GM23338 (cell line): Measurements from ENCODE around the gene ETV6. TPM values are rescaled to one million over a fixed set of nuclear protein-coding genes. Genes with fewer than 3 reads are reported as not detected.

Experiments used
- ATAC-seq: fragments of 200-7000 bp; cut with Tn5 transposase; 3 replicates; pipeline ENCODE4 v1.9.1; 2020
- DNase-seq: peaks from one replicate; pipeline ENCODE4 v3.0.0-alpha.2; 2015; ENCODE audit warnings: low spot score
- H2AFZ ChIP-seq: fragments of 200-600 bp; sonication (generic); 2 replicates; pipeline ENCODE4 v1.8.0; 2016; ENCODE audit warnings: antibody characterized with exemption, mild to moderate bottlenecking, moderate library complexity
- H3F3A ChIP-seq: fragments of 200-600 bp; sonication (generic); replicated peaks from 2 replicates; pipeline ENCODE4 v1.8.0; 2017; ENCODE audit warnings: antibody characterized with exemption, mixed run types, low read depth
- H3K27ac ChIP-seq: fragments of 200-600 bp; sonication (generic); 2 replicates; pipeline ENCODE4 v1.6.1; 2016; ENCODE audit warnings: low read depth
- H3K27me3 ChIP-seq: fragments of 200-600 bp; sonication (generic); 2 replicates; pipeline ENCODE4 v1.8.0; 2016; ENCODE audit warnings: mild to moderate bottlenecking, mixed run types, moderate library complexity; ENCODE audit not compliant: insufficient read depth
- H3K36me3 ChIP-seq: fragments of 200-600 bp; sonication (generic); 2 replicates; pipeline ENCODE4 v1.8.0; 2016; ENCODE audit warnings: mild to moderate bottlenecking; ENCODE audit not compliant: insufficient read depth
- H3K4me1 ChIP-seq: fragments of 200-600 bp; sonication (generic); 2 replicates; pipeline ENCODE4 v1.8.0; 2016; ENCODE audit warnings: mild to moderate bottlenecking, moderate library complexity; ENCODE audit not compliant: insufficient read depth
- H3K4me2 ChIP-seq: fragments of 200-600 bp; sonication (generic); 2 replicates; pipeline ENCODE4 v1.7.1; 2017; ENCODE audit warnings: mixed run types
- H3K4me3 ChIP-seq: fragments of 200-600 bp; sonication (generic); 2 replicates; pipeline ENCODE4 v1.6.1; 2016; ENCODE audit warnings: mixed run types
- H3K79me2 ChIP-seq: fragments of 200-600 bp; sonication (generic); replicated peaks from 2 replicates; pipeline ENCODE4 v1.8.0; 2017; ENCODE audit warnings: mild to moderate bottlenecking; ENCODE audit not compliant: insufficient read depth
- H3K9me2 ChIP-seq: fragments of 200-600 bp; sonication (generic); 2 replicates; pipeline ENCODE4 v1.8.0; 2017; ENCODE audit not compliant: insufficient read depth
- H4K20me1 ChIP-seq: fragments of 200-600 bp; sonication (generic); replicated peaks from 2 replicates; pipeline ENCODE4 v1.8.0; 2017; ENCODE audit warnings: mild to moderate bottlenecking; ENCODE audit not compliant: insufficient read depth
- H3K27ac Mint-ChIP-seq: 2 replicates; pipeline ENCODE4 v1.8.0; 2020; ENCODE audit warnings: inconsistent platforms, mild to moderate bottlenecking, moderate library complexity, mixed read lengths
- H3K27me3 Mint-ChIP-seq: 3 replicates; pipeline ENCODE4 v1.8.0; 2022; ENCODE audit warnings: low read depth, mild to moderate bottlenecking, moderate library complexity, mixed read lengths, inconsistent platforms; ENCODE audit not compliant: insufficient read depth, poor library complexity
- H3K36me3 Mint-ChIP-seq: 3 replicates; pipeline ENCODE4 v1.8.0; 2021; ENCODE audit warnings: low read depth, mild to moderate bottlenecking, inconsistent platforms, moderate library complexity, mixed read lengths
- H3K4me1 Mint-ChIP-seq: 3 replicates; pipeline ENCODE4 v1.8.0; 2020; ENCODE audit warnings: mild to moderate bottlenecking, inconsistent platforms, mixed read lengths
- H3K4me3 Mint-ChIP-seq: 3 replicates; pipeline ENCODE4 v1.8.0; 2021; ENCODE audit warnings: moderate library complexity, mild to moderate bottlenecking, inconsistent platforms, mixed read lengths
- H3K9me3 Mint-ChIP-seq: 3 replicates; pipeline ENCODE4 v1.8.0; 2020; ENCODE audit warnings: moderate library complexity, mild to moderate bottlenecking, inconsistent platforms, mixed read lengths
- CREB1 ChIP-seq: fragments of 250-450 bp; sonication (Bioruptor Pico); IDR thresholded peaks from 2 replicates; pipeline ENCODE4 v1.5.0; 2020; ENCODE audit warnings: low read depth, mild to moderate bottlenecking, moderate library complexity
- CTCF ChIP-seq, 2 experiments: fragments of 200-600 bp in 1 of 2; sonication (generic) in 1 of 2; conservative IDR thresholded peaks; 2 replicates each; pipeline versions ENCODE4 v1.5.1 to v1.6.1; 2016 to 2017; ENCODE audit warnings: antibody characterized with exemption in 2 of 2, low read depth in 2 of 2, mild to moderate bottlenecking in 2 of 2, moderate library complexity in 1 of 2
- ETS1 ChIP-seq: IDR thresholded peaks from 2 replicates; pipeline ENCODE4 v1.6.1; 2016; ENCODE audit warnings: antibody characterized with exemption
- EZH2 ChIP-seq: fragments of 200-600 bp; sonication (generic); IDR thresholded peaks from one replicate; pipeline ENCODE4 v1.8.0; 2017; ENCODE audit warnings: antibody characterized with exemption, mild to moderate bottlenecking, low read depth; ENCODE audit not compliant: unreplicated experiment
- EZH2phosphoT487 ChIP-seq: fragments of 200-600 bp; sonication (generic); IDR thresholded peaks from one replicate; pipeline ENCODE4 v1.8.1; 2018; ENCODE audit warnings: antibody characterized with exemption; ENCODE audit not compliant: unreplicated experiment
- JUNB ChIP-seq: IDR thresholded peaks from one replicate; pipeline ENCODE4 v1.6.1; 2016; ENCODE audit warnings: antibody characterized with exemption; ENCODE audit not compliant: unreplicated experiment
- POLR2AphosphoS5 ChIP-seq: IDR thresholded peaks from 2 replicates; pipeline ENCODE4 v1.6.1; 2016; ENCODE audit warnings: antibody characterized with exemption, low read depth
- REST ChIP-seq: IDR thresholded peaks from one replicate; pipeline ENCODE4 v1.6.1; 2018; ENCODE audit warnings: antibody characterized with exemption; ENCODE audit not compliant: unreplicated experiment
- ZNF331 ChIP-seq: fragments of 250-450 bp; sonication (Bioruptor Pico); IDR thresholded peaks from 2 replicates; pipeline ENCODE4 v1.5.0; 2020; ENCODE audit warnings: low read depth, mild to moderate bottlenecking, moderate library complexity
- ZNF462 ChIP-seq: fragments of 250-450 bp; sonication (Bioruptor Pico); IDR thresholded peaks from 2 replicates; pipeline ENCODE4 v1.5.0; 2020; ENCODE audit warnings: mild to moderate bottlenecking, moderate library complexity
- polyA plus RNA-seq: library from polyadenylated mRNA; unstranded; fragments of >200 nt; fragmentation: Nextera tagmentation; extraction: Ambion mirVana; gene quantifications from 2 replicates; pipeline ENCODE4 v1.2.1, GENCODE V29; 2016
- total RNA-seq: library from RNA; depleted of rRNA; stranded (reverse); fragments of >200 nt; shearing (Covaris generic); gene quantifications from 2 replicates; pipeline ENCODE4 v1.2.3, GENCODE V29; 2014

Gene ETV6
- total and polyA plus RNA-seq, 2 experiments from 2014 or later, result 7.5 to 15.1 TPM

- TF ChIP-seq CTCF (conservative IDR thresholded peaks at IDR 0.05; ENCODE audit: low read depth in 2 of 2), result no peak
- TF ChIP-seq ZNF462, result no peak
- no peak for TF ChIP-seq EZH2phosphoT487
- no peak for TF ChIP-seq EZH2
Measured at GRCh38 chr12:11642785-11643184, 6.7 kb upstream of the ETV6 start (continued).

GRCh38 chr12:11645391-11645790 is 4.1 kb upstream of the ETV6 start:
- H3K27me3 Mint-ChIP-seq, result peaks cover 8% of the 10 kb centered on the region
- Histone ChIP-seq H3K79me2 (peaks cover under 1% of the 10 kb centered on the region), H3K36me3 (no peaks in the 10 kb centered on the region), H3K4me2 (no peak overlapping the region), H4K20me1 (no peaks in the 10 kb centered on the region), H2AFZ (no peak overlapping the region), H3K4me3 (no peak overlapping the region), H3F3A (no peaks in the 10 kb centered on the region), H3K9me2 (no peaks in the 10 kb centered on the region), H3K27ac (no peak overlapping the region), H3K27me3 (no peaks in the 10 kb centered on the region), H3K4me1 (peaks cover 5% of the 10 kb centered on the region)
- H3K36me3 Mint-ChIP-seq, result no peaks in the 10 kb centered on the region
- H3K4me1 Mint-ChIP-seq, result peaks cover 18% of the 10 kb centered on the region
- H3K9me3 Mint-ChIP-seq, result no peaks in the 10 kb centered on the region
- no peak overlapping the region for H3K27ac Mint-ChIP-seq
- H3K4me3 Mint-ChIP-seq, result no peak overlapping the region
- ATAC-seq, result no peak
- no peak for DNase-seq
- TF ChIP-seq REST, result no peak
- TF ChIP-seq CTCF (conservative IDR thresholded peaks at IDR 0.05; ENCODE audit: low read depth in 2 of 2), result no peak
- TF ChIP-seq JUNB, result no peak
- no peak for TF ChIP-seq EZH2phosphoT487
- no peak for TF ChIP-seq ETS1
- TF ChIP-seq CREB1 (CRISPR knock-in tag), result no peak
- TF ChIP-seq ZNF331, result no peak
- no peak for TF ChIP-seq POLR2AphosphoS5
